ENCODE results near the gene SPEF1. TPM values are rescaled to one million over a fixed set of nuclear protein-coding genes. Genes with fewer than 3 reads are reported as not detected.

The SPEF1 gene
- total and polyA plus RNA-seq, 2 of the 13 experiments (the other 11 are each of a cell fraction or from before 2014, with no cell fraction given): 0.11 to 0.27 TPM

DNA sequence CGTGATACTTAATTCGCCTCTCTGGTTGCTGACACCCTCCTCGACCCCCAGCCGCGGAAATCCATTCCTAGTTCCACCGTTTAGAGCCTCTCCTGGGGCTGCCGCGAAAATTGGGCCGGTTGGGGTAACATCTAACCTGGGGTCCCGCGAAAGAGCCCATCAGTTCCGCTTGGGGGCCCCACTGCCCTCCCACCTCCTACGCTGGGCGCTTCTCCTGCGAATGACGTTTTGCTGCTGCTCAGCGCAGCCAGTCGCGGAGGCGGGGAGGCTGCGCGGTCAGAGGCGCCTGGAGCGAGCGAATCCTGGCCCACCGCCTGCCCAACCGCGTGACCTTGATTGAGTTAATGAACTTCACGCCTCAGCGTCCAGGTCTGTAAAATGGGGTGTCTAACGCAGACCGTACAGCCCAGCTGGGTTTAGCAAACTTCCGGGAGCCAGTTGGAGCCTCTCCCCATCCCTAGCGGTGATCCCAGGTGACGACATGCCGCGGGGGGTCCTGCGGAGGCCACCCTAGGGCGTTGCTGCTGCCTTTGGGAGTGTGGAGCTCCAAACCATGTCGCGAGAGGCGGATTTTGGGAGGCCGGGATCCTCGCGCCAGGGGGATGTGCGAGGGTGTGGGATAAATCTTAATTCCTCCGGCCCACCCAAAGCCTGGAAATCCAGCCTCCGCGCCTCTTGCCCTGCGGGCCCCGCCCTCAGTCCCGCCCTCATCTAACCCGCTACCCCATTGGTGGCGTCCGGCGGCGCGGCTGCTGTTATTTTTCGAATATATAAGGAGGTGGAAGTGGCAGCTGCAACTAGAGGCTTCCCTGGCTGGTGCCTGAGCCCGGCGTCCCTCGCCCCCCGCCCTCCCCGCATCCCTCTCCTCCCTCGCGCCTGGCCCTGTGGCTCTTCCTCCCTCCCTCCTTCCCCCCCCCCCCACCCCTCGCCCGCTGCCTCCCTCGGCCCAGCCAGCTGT lies 14.5 kb upstream of the SPEF1 start, which contains the start of gene CDC25B (continued):
- TF ChIP-seq NCOA5 (CRISPR knock-in tag; IDR thresholded peaks at IDR 0.05) (no peak), FOSL1 (CRISPR knock-in tag; IDR thresholded peaks at IDR 0.05; ENCODE audit: borderline replicate concordance) (no peak), IRF2 (CRISPR knock-in tag; IDR thresholded peaks at IDR 0.05) (no peak), KLF9 (CRISPR knock-in tag; IDR thresholded peaks at IDR 0.05; ENCODE audit: low read depth) (no peak), RARG (CRISPR knock-in tag; IDR thresholded peaks at IDR 0.05; ENCODE audit: low read depth) (no peak), GTF2F1 (IDR thresholded peaks at IDR 0.05; ENCODE audit: low read length) (no peak), CHD4 (IDR thresholded peaks at IDR 0.05; ENCODE audit: borderline replicate concordance, low read length) (peak; percentile 99), ONECUT2 (CRISPR knock-in tag; IDR thresholded peaks at IDR 0.05) (no peak), ZSCAN30 (CRISPR knock-in tag; IDR thresholded peaks at IDR 0.05) (no peak), ISX (CRISPR knock-in tag; conservative IDR thresholded peaks at IDR 0.05) (no peak), ZC3H13 (CRISPR knock-in tag; IDR thresholded peaks at IDR 0.05) (0 out of 2 replicates have a peak, but pooled peaks have one; percentile 58), HIVEP1 (CRISPR knock-in tag; IDR thresholded peaks at IDR 0.05) (peak; percentile 72), ZIK1 (CRISPR knock-in tag; IDR thresholded peaks at IDR 0.05; ENCODE audit: borderline replicate concordance, low read depth) (no peak), STAG1 (CRISPR knock-in tag; IDR thresholded peaks at IDR 0.05) (no peak), MED13 (CRISPR knock-in tag; IDR thresholded peaks at IDR 0.05) (peak; percentile 19; the same call in 1 of the 2 replicates), MXI1 (IDR thresholded peaks at IDR 0.05; ENCODE audit: borderline replicate concordance, low read depth, low read length) (peak; percentile 80; the same call in 1 of the 3 replicates), GABPB1 (CRISPR knock-in tag; IDR thresholded peaks at IDR 0.05) (peak; percentile 88)
- TF ChIP-seq, protein P1, sequence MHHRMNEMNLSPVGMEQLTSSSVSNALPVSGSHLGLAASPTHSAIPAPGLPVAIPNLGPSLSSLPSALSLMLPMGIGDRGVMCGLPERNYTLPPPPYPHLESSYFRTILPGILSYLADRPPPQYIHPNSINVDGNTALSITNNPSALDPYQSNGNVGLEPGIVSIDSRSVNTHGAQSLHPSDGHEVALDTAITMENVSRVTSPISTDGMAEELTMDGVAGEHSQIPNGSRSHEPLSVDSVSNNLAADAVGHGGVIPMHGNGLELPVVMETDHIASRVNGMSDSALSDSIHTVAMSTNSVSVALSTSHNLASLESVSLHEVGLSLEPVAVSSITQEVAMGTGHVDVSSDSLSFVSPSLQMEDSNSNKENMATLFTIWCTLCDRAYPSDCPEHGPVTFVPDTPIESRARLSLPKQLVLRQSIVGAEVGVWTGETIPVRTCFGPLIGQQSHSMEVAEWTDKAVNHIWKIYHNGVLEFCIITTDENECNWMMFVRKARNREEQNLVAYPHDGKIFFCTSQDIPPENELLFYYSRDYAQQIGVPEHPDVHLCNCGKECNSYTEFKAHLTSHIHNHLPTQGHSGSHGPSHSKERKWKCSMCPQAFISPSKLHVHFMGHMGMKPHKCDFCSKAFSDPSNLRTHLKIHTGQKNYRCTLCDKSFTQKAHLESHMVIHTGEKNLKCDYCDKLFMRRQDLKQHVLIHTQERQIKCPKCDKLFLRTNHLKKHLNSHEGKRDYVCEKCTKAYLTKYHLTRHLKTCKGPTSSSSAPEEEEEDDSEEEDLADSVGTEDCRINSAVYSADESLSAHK (CRISPR knock-in tag; IDR thresholded peaks at IDR 0.05; ENCODE audit: borderline replicate concordance): no peak
- TF ChIP-seq, protein P2, sequence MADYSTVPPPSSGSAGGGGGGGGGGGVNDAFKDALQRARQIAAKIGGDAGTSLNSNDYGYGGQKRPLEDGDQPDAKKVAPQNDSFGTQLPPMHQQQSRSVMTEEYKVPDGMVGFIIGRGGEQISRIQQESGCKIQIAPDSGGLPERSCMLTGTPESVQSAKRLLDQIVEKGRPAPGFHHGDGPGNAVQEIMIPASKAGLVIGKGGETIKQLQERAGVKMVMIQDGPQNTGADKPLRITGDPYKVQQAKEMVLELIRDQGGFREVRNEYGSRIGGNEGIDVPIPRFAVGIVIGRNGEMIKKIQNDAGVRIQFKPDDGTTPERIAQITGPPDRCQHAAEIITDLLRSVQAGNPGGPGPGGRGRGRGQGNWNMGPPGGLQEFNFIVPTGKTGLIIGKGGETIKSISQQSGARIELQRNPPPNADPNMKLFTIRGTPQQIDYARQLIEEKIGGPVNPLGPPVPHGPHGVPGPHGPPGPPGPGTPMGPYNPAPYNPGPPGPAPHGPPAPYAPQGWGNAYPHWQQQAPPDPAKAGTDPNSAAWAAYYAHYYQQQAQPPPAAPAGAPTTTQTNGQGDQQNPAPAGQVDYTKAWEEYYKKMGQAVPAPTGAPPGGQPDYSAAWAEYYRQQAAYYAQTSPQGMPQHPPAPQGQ (CRISPR knock-in tag; IDR thresholded peaks at IDR 0.05; ENCODE audit: borderline replicate concordance): no peak
- TF ChIP-seq, protein P3, sequence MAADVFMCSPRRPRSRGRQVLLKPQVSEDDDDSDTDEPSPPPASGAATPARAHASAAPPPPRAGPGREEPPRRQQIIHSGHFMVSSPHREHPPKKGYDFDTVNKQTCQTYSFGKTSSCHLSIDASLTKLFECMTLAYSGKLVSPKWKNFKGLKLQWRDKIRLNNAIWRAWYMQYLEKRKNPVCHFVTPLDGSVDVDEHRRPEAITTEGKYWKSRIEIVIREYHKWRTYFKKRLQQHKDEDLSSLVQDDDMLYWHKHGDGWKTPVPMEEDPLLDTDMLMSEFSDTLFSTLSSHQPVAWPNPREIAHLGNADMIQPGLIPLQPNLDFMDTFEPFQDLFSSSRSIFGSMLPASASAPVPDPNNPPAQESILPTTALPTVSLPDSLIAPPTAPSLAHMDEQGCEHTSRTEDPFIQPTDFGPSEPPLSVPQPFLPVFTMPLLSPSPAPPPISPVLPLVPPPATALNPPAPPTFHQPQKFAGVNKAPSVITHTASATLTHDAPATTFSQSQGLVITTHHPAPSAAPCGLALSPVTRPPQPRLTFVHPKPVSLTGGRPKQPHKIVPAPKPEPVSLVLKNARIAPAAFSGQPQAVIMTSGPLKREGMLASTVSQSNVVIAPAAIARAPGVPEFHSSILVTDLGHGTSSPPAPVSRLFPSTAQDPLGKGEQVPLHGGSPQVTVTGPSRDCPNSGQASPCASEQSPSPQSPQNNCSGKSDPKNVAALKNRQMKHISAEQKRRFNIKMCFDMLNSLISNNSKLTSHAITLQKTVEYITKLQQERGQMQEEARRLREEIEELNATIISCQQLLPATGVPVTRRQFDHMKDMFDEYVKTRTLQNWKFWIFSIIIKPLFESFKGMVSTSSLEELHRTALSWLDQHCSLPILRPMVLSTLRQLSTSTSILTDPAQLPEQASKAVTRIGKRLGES (CRISPR knock-in tag; IDR thresholded peaks at IDR 0.05; ENCODE audit: borderline replicate concordance): no peak
- TF ChIP-seq, protein P4, sequence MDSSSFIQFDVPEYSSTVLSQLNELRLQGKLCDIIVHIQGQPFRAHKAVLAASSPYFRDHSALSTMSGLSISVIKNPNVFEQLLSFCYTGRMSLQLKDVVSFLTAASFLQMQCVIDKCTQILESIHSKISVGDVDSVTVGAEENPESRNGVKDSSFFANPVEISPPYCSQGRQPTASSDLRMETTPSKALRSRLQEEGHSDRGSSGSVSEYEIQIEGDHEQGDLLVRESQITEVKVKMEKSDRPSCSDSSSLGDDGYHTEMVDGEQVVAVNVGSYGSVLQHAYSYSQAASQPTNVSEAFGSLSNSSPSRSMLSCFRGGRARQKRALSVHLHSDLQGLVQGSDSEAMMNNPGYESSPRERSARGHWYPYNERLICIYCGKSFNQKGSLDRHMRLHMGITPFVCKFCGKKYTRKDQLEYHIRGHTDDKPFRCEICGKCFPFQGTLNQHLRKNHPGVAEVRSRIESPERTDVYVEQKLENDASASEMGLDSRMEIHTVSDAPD (CRISPR knock-in tag; IDR thresholded peaks at IDR 0.05): no peak
